Gastroesophageal sphincter (tissue), 4 donors: ENCODE measurements around the gene UBE2G2. TPM values are rescaled to one million over a fixed set of nuclear protein-coding genes. Genes with fewer than 3 reads are reported as not detected.

Source experiments
- ATAC-seq: fragments of 150-250 bp; one replicate; pipeline ENCODE4 v1.9.1; 2016; ENCODE audit warnings: mild to moderate bottlenecking, moderate library complexity
- H3K27ac ChIP-seq, 4 donors: fragments of 200-600 bp; sonication (generic) in 3 of 4; 1 replicate in 3 of 4; 2 replicates in 1 of 4; pipeline ENCODE4 v1.5.1; 2016 to 2019
- H3K27me3 ChIP-seq: fragments of 200-600 bp; sonication (generic); one replicate; pipeline ENCODE4 v1.5.1; 2019
- H3K36me3 ChIP-seq, 2 donors: fragments of 200-600 bp; sonication (generic); one replicate each; pipeline ENCODE4 v1.5.1; 2019; ENCODE audit warnings: control low read depth in 1 of 2
- H3K4me1 ChIP-seq, 3 donors: fragments of 200-600 bp; sonication (generic); 1 replicate in 2 of 3; 2 replicates in 1 of 3; pipeline ENCODE4 v1.5.1; 2016 to 2019; ENCODE audit warnings: control low read depth in 2 of 3
- H3K4me3 ChIP-seq, 2 donors: fragments of 200-600 bp; sonication (generic); one replicate each; pipeline ENCODE4 v1.5.1; 2019; ENCODE audit warnings: mild to moderate bottlenecking in 1 of 2, moderate library complexity in 1 of 2
- H3K9me3 ChIP-seq, 3 donors: fragments of 200-600 bp; sonication (generic); one replicate each; pipeline ENCODE4 v1.5.1; 2017 to 2019; ENCODE audit warnings: control low read depth in 2 of 3
- EP300 ChIP-seq: sonication (generic); formaldehyde crosslinking; IDR thresholded peaks from one replicate; pipeline ENCODE4 v1.6.1; 2017; ENCODE audit warnings: antibody characterized with exemption, mild to moderate bottlenecking
- POLR2A ChIP-seq, 2 donors: fragments of 450-650 bp; IDR thresholded peaks; one replicate each; pipeline ENCODE4 v1.6.1; 2017; ENCODE audit warnings: antibody characterized with exemption in 2 of 2, mild to moderate bottlenecking in 2 of 2, moderate library complexity in 1 of 2
- POLR2AphosphoS5 ChIP-seq: sonication (generic); formaldehyde crosslinking; IDR thresholded peaks from one replicate; pipeline ENCODE4 v1.6.1; 2017; ENCODE audit warnings: antibody characterized with exemption
- WGBS, 2 donors: methylation state at CpG; one replicate each; pipeline ENCODE4 v1.1.5; 2018; ENCODE audit warnings: low coverage in 1 of 2; 5-methylcytosine and 5-hydroxymethylcytosine counted together
- total RNA-seq, 4 donors: library from RNA; depleted of rRNA; stranded (reverse); fragments of >200 nt; gene quantifications; one replicate each; pipeline ENCODE4 v1.1.0, GENCODE V29; 2016
- TF ChIP-seq, protein P1 (sequence below), 4 experiments: fragments of 200-600 bp in 2 of 4; fragments of 450-650 bp in 2 of 4; sonication (generic) in 1 of 4; IDR thresholded peaks; one replicate each; pipeline ENCODE4 v1.5.1; 2017 to 2019; ENCODE audit warnings: antibody characterized with exemption in 4 of 4, mild to moderate bottlenecking in 2 of 4, moderate library complexity in 2 of 4

UBE2G2 gene
- total RNA-seq, 4 donors from 2014 or later, result 48.3 to 93.4 (median 83.9) TPM

DNA sequence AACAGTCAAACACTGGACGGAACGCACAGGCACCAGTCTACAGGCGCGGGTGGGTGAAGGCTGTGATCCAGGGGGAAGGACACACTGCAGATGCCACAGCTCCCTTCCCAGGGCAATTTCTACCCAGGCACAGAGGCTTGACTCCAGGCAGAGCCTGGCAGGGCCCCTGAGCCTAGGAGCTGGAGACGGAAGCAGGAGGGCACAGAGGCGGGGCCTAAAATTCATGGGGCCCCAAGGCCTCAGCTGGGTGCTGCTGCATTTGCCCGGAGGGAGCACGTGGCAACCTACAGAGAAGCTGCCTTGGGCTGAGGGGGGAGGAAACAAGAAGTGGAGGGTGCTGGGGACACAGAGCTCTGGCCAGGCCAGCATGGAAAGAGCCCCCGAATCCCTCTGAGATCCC, 41.2 kb downstream of the UBE2G2 start:
- Histone ChIP-seq H3K4me1 (no peaks in the 10 kb centered on the region), H3K9me3 (peaks cover 0 to 11% (median 0%) of the 10 kb centered on the region in 3 donors), H3K36me3 (no peaks in the 10 kb centered on the region), H3K27me3 (peaks cover 16% of the 10 kb centered on the region), H3K4me3 (no peak overlapping the region), H3K27ac (no peak overlapping the region)
- no peak for ATAC-seq
- TF ChIP-seq POLR2AphosphoS5, result no peak
- TF ChIP-seq EP300, result no peak
- no peak for TF ChIP-seq POLR2A (IDR thresholded peaks at IDR 0.05)
- TF ChIP-seq, protein P1, sequence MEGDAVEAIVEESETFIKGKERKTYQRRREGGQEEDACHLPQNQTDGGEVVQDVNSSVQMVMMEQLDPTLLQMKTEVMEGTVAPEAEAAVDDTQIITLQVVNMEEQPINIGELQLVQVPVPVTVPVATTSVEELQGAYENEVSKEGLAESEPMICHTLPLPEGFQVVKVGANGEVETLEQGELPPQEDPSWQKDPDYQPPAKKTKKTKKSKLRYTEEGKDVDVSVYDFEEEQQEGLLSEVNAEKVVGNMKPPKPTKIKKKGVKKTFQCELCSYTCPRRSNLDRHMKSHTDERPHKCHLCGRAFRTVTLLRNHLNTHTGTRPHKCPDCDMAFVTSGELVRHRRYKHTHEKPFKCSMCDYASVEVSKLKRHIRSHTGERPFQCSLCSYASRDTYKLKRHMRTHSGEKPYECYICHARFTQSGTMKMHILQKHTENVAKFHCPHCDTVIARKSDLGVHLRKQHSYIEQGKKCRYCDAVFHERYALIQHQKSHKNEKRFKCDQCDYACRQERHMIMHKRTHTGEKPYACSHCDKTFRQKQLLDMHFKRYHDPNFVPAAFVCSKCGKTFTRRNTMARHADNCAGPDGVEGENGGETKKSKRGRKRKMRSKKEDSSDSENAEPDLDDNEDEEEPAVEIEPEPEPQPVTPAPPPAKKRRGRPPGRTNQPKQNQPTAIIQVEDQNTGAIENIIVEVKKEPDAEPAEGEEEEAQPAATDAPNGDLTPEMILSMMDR (IDR thresholded peaks at IDR 0.05), result no peak
- WGBS, 2 donors, result 69 to 100% methylated on average over 4 to 5 of the region's 9 CpGs

GRCh38 chr21:44759628-44760285, 41.9 kb downstream of the UBE2G2 start:
- Histone ChIP-seq H3K36me3 (no peaks in the 10 kb centered on the region), H3K9me3 (peaks cover 0 to 17% (median 0%) of the 10 kb centered on the region in 3 donors), H3K27ac (no peak overlapping the region), H3K27me3 (peaks cover 16% of the 10 kb centered on the region), H3K4me3 (no peak overlapping the region), H3K4me1 (no peaks in the 10 kb centered on the region)
- ATAC-seq, result no peak
- WGBS, 2 donors, result 80 to 95% methylated on average over 1 to 4 of the region's 22 CpGs
- TF ChIP-seq POLR2AphosphoS5, result no peak
- TF ChIP-seq, protein P1 (IDR thresholded peaks at IDR 0.05), result no peak
- no peak for TF ChIP-seq EP300
- no peak for TF ChIP-seq POLR2A (IDR thresholded peaks at IDR 0.05)

DNA sequence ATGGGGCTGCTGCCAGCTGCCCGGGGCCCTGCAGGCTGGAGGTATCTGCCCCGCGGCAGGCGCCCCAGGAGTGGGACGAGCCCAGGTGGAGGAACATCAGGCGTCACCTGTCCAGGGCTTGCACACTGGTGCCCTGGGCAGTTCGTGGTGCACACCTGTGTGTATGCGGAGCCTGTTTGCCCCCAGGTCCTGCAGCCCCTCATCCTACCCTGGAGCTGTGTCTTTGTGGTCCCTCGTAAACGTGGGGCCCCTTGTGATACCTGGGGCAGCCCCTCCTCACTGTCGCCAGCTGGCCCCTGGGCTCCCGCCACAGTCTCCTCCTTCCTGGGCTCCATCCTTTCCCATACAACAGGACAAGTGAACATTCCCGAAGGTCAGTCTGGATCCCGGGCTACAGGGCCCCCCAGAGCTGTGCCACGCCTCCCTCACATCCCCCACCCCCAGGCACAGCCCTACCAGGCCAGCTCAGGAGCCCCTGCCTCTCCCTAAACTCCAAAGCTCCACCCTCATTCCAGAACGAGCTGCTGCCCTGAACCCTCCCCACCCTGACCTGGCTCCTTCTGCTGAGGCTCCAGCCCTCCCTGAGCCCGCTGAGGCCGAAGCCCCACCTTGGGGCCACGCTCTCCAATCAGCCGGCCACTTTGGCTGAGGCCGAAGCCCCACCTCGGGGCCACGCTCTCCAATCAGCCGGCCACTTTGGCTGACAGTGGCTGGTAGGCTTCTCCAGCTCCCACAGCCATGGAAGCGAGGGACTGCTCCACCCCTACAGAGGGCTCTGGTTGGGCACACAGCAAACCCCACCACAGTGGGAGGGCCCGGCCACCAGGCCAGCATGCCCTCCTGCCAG, 42.6 kb downstream of the UBE2G2 start:
- Histone ChIP-seq H3K9me3 (peaks cover 0 to 24% (median 0%) of the 10 kb centered on the region in 3 donors), H3K4me3 (no peak overlapping the region), H3K27me3 (peaks cover 16% of the 10 kb centered on the region), H3K27ac (no peak overlapping the region), H3K36me3 (no peaks in the 10 kb centered on the region), H3K4me1 (no peaks in the 10 kb centered on the region)
- WGBS, 2 donors, result 10% methylated on average over 2 of the region's 26 CpGs; no CpG with 5 or more reads in 1 of the 2 donors
- TF ChIP-seq POLR2A (IDR thresholded peaks at IDR 0.05), result no peak
- no peak for ATAC-seq

GRCh38 chr21:44758141-44758561, 43.5 kb downstream of the UBE2G2 start:
- ATAC-seq, result no peak
- H3K27ac ChIP-seq, result no peak overlapping the region
- peaks cover 16% of the 10 kb centered on the region for H3K27me3 ChIP-seq
- no peaks in the 10 kb centered on the region for H3K4me1 ChIP-seq
- peaks cover 0 to 26% (median 0%) of the 10 kb centered on the region in 3 donors for H3K9me3 ChIP-seq
- no peaks in the 10 kb centered on the region for H3K36me3 ChIP-seq
- no peak overlapping the region for H3K4me3 ChIP-seq
- no CpG with 5 or more reads among the region's 8 CpGs for WGBS, 2 donors
- no peak for TF ChIP-seq POLR2A (IDR thresholded peaks at IDR 0.05)
- no peak for TF ChIP-seq EP300
- TF ChIP-seq, protein P1 (IDR thresholded peaks at IDR 0.05), result no peak
- TF ChIP-seq POLR2AphosphoS5, result no peak

- no peak for ATAC-seq
- TF ChIP-seq, protein P1 (IDR thresholded peaks at IDR 0.05), result no peak
- TF ChIP-seq POLR2AphosphoS5 (no peak), POLR2A (IDR thresholded peaks at IDR 0.05) (no peak), EP300 (no peak)
- Histone ChIP-seq H3K27me3 (peaks cover 17% of the 10 kb centered on the region), H3K4me1 (no peaks in the 10 kb centered on the region), H3K36me3 (no peaks in the 10 kb centered on the region), H3K27ac (no peak overlapping the region), H3K4me3 (no peak overlapping the region), H3K9me3 (peaks cover 0 to 26% (median 0%) of the 10 kb centered on the region in 3 donors)
- WGBS, 2 donors, result 72 to 92% methylated on average over 2 to 4 of the region's 6 CpGs
These were observed 43.9 kb downstream of the UBE2G2 start for GRCh38 chr21:44757731-44758130.
